ENCODE measurements around the gene TTLL7.

TTLL7 gene

GRCh38 chr1:83857716-83858115 lies 141.2 kb downstream of the TTLL7 start:
- TF ChIP-seq, protein P1, sequence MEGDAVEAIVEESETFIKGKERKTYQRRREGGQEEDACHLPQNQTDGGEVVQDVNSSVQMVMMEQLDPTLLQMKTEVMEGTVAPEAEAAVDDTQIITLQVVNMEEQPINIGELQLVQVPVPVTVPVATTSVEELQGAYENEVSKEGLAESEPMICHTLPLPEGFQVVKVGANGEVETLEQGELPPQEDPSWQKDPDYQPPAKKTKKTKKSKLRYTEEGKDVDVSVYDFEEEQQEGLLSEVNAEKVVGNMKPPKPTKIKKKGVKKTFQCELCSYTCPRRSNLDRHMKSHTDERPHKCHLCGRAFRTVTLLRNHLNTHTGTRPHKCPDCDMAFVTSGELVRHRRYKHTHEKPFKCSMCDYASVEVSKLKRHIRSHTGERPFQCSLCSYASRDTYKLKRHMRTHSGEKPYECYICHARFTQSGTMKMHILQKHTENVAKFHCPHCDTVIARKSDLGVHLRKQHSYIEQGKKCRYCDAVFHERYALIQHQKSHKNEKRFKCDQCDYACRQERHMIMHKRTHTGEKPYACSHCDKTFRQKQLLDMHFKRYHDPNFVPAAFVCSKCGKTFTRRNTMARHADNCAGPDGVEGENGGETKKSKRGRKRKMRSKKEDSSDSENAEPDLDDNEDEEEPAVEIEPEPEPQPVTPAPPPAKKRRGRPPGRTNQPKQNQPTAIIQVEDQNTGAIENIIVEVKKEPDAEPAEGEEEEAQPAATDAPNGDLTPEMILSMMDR (IDR thresholded peaks at IDR 0.05; ENCODE audit: low read depth, low read length, missing control alignments) = no peak
- no peak for DNase-seq (ENCODE audit: low read depth)
- in situ Hi-C loops (cut with HindIII; ENCODE audit: low sequenced_read_pairs) = no loop called here
- no peak overlapping the region for H3K4me3 ChIP-seq (ENCODE audit: low read depth, low read length)

- TF ChIP-seq, protein P1 (IDR thresholded peaks at IDR 0.05; ENCODE audit: low read depth, low read length, missing control alignments) = peak; percentile 7
- in situ Hi-C loops (cut with HindIII; ENCODE audit: low sequenced_read_pairs) = no loop called here
- DNase-seq (ENCODE audit: low read depth) = peak; percentile 22
- H3K4me3 ChIP-seq (ENCODE audit: low read depth, low read length) = no peak overlapping the region
Observed at GRCh38 chr1:83857103-83857502, 141.8 kb downstream of the TTLL7 start.

DNA sequence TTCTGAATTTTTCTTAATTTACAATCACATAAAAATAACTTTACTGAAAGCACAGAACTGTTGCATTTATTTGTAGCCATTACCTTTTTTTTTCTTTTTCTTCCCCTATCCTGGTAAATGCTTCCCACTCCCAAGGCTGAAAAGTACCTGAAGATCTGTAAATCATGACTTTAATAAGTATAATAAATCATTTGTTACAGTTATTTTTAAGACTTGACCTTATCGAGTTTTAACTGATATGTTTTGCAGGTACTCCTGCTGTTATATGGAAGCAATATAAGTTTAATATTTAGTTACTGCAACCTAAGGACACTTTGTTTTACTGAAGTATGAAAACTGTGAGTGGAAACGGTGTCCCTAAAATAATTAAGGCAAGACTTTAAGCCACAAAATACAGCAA lies 142.6 kb downstream of the TTLL7 start:
- TF ChIP-seq, protein P1 (IDR thresholded peaks at IDR 0.05; ENCODE audit: low read depth, low read length, missing control alignments) = no peak
- in situ Hi-C loops (cut with HindIII; ENCODE audit: low sequenced_read_pairs) = no loop called here
- H3K4me3 ChIP-seq (ENCODE audit: low read depth, low read length) = no peak overlapping the region
- DNase-seq (ENCODE audit: low read depth) = no peak

- in situ Hi-C loops (cut with HindIII; ENCODE audit: low sequenced_read_pairs) = no loop called here
- no peak for DNase-seq (ENCODE audit: low read depth)
- no peak overlapping the region for H3K4me3 ChIP-seq (ENCODE audit: low read depth, low read length)
- TF ChIP-seq, protein P1 (IDR thresholded peaks at IDR 0.05; ENCODE audit: low read depth, low read length, missing control alignments) = no peak
Observed at GRCh38 chr1:83854456-83854855, 144.5 kb downstream of the TTLL7 start.

GRCh38 chr1:83850834-83851233 lies 148.1 kb downstream of the TTLL7 start:
- H3K4me3 ChIP-seq (ENCODE audit: low read depth, low read length) = no peak overlapping the region
- in situ Hi-C loops (cut with HindIII; ENCODE audit: low sequenced_read_pairs) = no loop called here
- TF ChIP-seq, protein P1 (IDR thresholded peaks at IDR 0.05; ENCODE audit: low read depth, low read length, missing control alignments) = no peak
- DNase-seq (ENCODE audit: low read depth) = no peak

DNA sequence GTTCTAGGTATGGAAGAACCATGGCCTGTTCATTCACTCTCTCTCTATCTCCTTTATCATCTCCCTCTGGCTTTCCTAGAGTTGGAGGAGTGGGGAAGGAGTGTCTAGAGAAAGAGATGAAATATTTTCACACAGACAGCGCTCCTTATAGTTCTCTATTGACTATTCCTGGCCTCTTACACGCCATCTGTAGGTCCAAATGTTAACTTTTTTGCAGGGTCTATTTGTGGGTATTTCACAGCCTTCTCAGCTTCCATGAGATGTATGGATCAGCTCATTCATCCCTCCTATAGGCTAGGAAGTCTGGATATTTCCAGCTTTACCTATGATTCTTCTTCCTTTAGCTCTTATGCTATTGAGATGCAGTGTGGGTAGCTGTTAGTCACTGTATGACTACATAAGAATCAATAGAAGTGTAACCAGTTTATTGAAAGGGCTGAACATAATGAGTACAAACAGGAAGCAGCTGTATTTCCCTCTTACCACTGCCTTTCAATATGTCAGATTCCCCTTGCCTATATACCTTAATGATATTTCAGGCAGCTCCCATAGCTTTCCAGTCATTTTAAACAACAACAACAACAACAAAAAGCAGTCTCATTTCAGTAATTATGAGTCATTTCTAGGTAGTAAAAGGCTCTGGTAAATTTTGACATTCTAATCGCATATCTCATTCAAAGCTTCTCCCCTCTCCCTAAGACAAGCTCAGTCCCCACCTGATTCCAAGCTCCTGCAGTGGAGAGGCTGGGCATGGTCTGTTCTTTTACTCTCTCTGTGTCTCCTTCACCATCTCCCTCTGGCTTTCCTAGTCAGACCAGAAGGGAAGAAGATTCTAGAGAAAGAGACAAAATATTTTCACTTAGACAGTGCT lies 149.5 kb downstream of the TTLL7 start:
- TF ChIP-seq, protein P1 (IDR thresholded peaks at IDR 0.05; ENCODE audit: low read depth, low read length, missing control alignments) = no peak
- H3K4me3 ChIP-seq (ENCODE audit: low read depth, low read length) = no peak overlapping the region
- in situ Hi-C loops (cut with HindIII; ENCODE audit: low sequenced_read_pairs) = no loop called here
- no peak for DNase-seq (ENCODE audit: low read depth)
